SKM-1 (cell line): ENCODE measurements around the gene TH.
A peak's percentile ranks its signal among the peaks of the same experiment; 100 is the strongest.
"Not testable (repeated sequence)": the region's sequence is repeated elsewhere in the genome, so short reads cannot be mapped to it uniquely, and the experiment has no call there.

Experiments
- DNase-seq: peaks from one replicate; lab custom pipeline; 2025; ENCODE audit not compliant: unreplicated experiment; lab: John Stamatoyannopoulos, UW

The TH gene

DNA sequence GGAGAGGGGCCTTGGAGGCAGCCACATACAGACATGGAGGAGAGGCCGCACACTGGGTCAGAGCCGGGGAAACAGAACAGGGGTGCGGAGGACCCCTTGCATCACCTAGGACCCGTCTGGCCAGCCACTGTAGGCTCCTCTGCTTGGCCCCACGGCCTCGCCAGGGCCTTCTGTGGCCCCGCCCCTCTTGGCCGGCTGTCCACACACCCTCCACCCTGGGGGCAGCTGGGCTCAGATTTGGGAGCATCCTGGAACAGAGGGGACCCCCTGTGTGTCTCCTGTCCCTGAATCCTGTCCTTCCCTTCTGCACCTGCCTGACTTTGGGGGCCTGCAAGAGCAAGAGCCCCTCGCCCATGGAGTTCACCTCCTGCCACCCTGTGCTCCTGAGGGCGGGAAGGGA lies 7.9 kb upstream of the TH start:
- no peak for DNase-seq

DNA sequence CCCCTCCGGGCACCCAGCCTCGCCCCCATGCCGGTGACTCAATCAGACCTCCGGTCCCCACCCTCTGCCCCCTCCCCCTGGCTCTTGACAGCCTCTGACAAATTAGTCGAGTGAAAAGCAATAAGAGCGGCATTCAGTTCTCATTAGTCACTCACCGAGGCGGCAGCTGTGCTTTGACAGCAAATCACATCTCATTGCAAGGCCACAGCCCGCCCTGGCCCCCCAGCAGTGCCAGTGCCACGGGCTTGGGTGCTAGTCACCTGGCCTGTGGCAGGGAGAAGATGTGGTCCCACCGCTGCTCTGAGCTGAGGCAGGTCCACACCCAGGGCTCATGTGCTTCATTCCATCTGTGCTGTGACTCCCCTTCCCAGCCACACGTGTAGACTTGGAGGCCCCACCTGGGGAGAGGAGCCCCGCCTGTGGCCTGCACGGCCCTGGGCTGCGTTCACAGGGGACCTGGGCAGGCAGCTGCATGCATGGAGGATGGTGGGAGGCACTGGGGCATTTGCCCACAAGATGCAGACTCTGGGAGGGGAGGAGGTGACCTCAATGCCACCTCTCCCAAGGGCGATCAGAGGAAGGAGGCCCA lies 7.4 kb upstream of the TH start:
- DNase-seq = no peak

DNA sequence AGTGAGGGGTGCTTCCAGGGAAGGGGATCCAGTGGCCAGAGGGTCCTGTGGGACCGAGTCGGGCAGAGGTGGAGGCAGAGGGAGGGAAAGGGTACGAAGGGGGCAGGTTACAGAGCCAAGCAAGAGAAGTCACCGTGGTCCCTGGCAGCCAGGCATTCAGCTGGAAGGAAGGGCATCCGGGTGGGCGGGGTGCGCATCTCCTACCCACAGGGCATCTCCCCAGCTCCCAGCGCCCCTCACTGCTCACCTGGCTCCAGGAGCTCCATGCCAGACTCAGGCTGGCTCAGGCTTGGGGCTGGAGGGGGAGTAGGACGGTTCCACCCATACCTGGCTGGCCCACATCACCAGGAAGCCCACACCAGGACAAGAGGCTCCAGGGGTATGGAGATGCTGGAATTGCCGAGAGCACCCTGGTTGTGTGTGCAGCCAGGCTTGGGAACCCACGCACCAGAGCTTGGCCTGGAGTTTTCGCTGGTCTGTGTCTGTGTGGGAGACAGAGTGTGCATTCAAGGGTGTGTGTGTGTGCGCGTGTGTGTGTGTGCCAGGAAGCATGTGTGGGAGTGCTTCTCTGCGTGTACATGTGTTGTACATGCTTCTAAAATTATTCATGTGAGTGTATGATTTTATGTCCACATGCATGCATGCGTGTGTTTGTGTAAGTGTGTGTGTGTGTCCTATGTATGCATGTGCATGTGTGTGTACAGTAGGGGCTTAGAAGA lies 6.6 kb upstream of the TH start:
- not testable (repeated sequence) for DNase-seq

- DNase-seq = no peak
Measured at GRCh38 chr11:2177076-2177475, 5.5 kb upstream of the TH start.

- DNase-seq = no peak
Measured at GRCh38 chr11:2176389-2176900, 4.8 kb upstream of the TH start.

- no peak for DNase-seq
Measured at GRCh38 chr11:2175659-2176058, 4.0 kb upstream of the TH start.

- no peak for DNase-seq
Measured at GRCh38 chr11:2174361-2174760, 2.7 kb upstream of the TH start.

DNA sequence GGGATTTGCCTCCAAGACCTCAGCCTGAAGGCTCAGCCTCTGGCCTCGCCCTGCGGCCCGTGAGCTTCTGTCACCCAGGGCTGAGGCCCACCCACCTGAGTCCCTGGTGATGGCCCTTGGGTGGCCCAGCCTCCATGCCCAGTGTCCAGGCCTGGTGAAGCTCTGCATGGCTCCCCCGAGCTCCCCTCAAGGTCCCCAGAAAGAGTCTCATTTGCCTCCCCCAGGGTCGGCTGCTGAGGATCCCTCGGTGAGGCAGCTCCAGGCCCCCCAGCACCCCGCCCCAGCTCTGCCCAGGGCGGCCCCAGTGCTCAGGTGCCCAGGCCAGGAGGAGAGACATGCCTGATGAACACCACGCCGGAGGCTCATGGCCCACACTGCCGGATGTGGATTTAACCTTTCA lies 2.1 kb upstream of the TH start:
- DNase-seq = no peak

GRCh38 chr11:2173150-2173693 lies 1.6 kb upstream of the TH start:
- no peak for DNase-seq

DNA sequence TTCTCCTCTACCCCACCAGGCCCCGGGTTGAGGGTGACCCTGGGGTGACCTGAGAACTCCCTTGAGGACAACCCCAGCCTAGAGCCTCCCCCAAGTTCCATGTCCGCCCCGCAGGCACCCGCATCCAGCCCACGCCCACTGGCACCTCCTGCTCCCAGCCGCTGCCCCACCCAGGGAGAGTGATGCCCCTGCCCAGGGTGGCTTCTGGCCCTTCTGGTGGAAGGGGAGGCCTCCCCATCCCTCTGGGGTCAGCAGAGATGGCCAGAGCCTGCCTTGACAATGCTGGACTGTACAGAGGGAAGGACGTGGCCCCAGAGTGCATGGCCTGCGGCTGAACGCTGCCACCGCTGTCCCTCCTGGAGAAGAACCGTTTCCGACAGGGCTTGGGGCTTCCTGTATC lies 1.1 kb upstream of the TH start:
- DNase-seq = no peak

- DNase-seq = no peak
Measured at GRCh38 chr11:2169626-2170570, 1.7 kb downstream of the TH start.

- DNase-seq = no peak
Measured at GRCh38 chr11:2169005-2169378, 2.6 kb downstream of the TH start.

GRCh38 chr11:2168286-2169004 lies 3.2 kb downstream of the TH start:
- no peak for DNase-seq

GRCh38 chr11:2167141-2168045 lies 4.2 kb downstream of the TH start:
- DNase-seq = no peak

- peak; percentile 2 for DNase-seq
Measured at GRCh38 chr11:2166091-2166851, 5.3 kb downstream of the TH start.

- DNase-seq = no peak
Measured at GRCh38 chr11:2165571-2165970, 6.0 kb downstream of the TH start.

DNA sequence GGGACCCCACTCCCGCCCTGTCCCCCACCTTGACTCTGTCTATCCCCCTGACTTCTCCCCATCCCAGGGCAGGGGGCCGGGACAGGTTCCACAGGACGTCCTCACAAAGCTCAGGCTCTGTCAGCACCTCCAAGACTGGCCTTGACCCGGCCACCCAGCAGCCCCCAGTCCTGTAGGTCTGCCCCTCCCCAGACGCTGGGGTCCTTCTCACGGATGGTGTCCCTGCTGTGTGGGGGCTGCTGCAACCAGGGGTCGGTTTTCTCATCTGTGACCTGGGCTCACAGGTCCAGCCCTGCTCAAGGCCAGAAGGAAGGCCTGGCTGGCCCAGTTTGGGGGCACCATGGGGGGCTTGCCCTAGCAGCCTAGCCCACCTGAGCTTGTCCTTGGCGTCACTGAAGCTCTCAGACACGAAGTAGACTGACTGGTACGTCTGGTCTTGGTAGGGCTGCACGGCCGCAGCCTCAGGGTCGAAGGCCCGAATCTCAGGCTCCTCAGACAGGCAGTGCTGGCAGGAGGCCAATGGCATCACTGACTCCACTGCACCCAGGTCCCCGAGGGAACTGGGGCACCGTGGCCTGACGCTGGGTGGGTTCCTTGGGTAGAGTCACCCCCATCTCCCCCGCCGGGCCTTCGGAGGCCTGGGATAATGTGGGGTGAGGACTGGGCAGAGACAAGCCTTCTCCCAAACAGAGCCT lies 6.6 kb downstream of the TH start:
- DNase-seq = no peak

- DNase-seq = no peak
Measured at GRCh38 chr11:2164081-2164480, 7.5 kb downstream of the TH start.
